Stimulated activated CD4-positive, alpha-beta T cell treated with anti-CD3 and anti-CD28 coated beads, TNF-alpha, amount 100 ng/mL, for 24 hours (primary cell): ENCODE measurements around the gene WDFY2.
"Not testable (repeated sequence)": the region's sequence is repeated elsewhere in the genome, so short reads cannot be mapped to it uniquely, and the experiment has no call there.

Source experiments
- DNase-seq, 3 experiments: peaks; one replicate each; pipeline ENCODE4 v3.0.0-alpha.2; 2020; ENCODE audit warnings: low read depth in 3 of 3

WDFY2 gene

GRCh38 chr13:51632591-51633362 lies 48.5 kb downstream of the WDFY2 start:
- DNase-seq = no peak

- no peak for DNase-seq
Measured at GRCh38 chr13:51635137-51635878, 51.0 kb downstream of the WDFY2 start.

- DNase-seq = no peak
Measured at GRCh38 chr13:51636349-51636890, 52.2 kb downstream of the WDFY2 start.

- no peak for DNase-seq
Measured at GRCh38 chr13:51637852-51638215, 53.6 kb downstream of the WDFY2 start.

- no peak for DNase-seq
Measured at GRCh38 chr13:51638216-51638871, 54.1 kb downstream of the WDFY2 start.

- DNase-seq = no peak
Measured at GRCh38 chr13:51639171-51639570, 54.9 kb downstream of the WDFY2 start.

- DNase-seq = not testable (repeated sequence)
Measured at GRCh38 chr13:51640696-51641095, 56.4 kb downstream of the WDFY2 start.

GRCh38 chr13:51643105-51643881 lies 59.0 kb downstream of the WDFY2 start:
- DNase-seq = no peak

GRCh38 chr13:51643882-51644281 lies 59.6 kb downstream of the WDFY2 start:
- no peak for DNase-seq

- no peak for DNase-seq
Measured at GRCh38 chr13:51644654-51645053, 60.4 kb downstream of the WDFY2 start.

GRCh38 chr13:51645154-51645650 lies 60.9 kb downstream of the WDFY2 start:
- DNase-seq = no peak

GRCh38 chr13:51645761-51646670 lies 61.8 kb downstream of the WDFY2 start:
- DNase-seq = no peak

GRCh38 chr13:51647067-51647466 lies 62.8 kb downstream of the WDFY2 start:
- no peak for DNase-seq

GRCh38 chr13:51652193-51652592 lies 67.9 kb downstream of the WDFY2 start:
- not testable (repeated sequence) for DNase-seq

- no peak for DNase-seq
Measured at GRCh38 chr13:51659276-51660127, 75.2 kb downstream of the WDFY2 start.

- no peak for DNase-seq
Measured at GRCh38 chr13:51660813-51661212, 76.6 kb downstream of the WDFY2 start.

- no peak for DNase-seq
Measured at GRCh38 chr13:51663973-51664957, 80.0 kb downstream of the WDFY2 start.

GRCh38 chr13:51665456-51665855 lies 81.2 kb downstream of the WDFY2 start:
- DNase-seq = no peak
